GM12892 (cell line): ENCODE measurements around the gene ANKRD60.

Experiments
- DNase-seq: peaks from one replicate; pipeline ENCODE4 v3.0.0; 2011; ENCODE audit not compliant: insufficient read length
- FAIRE-seq: peaks from 2 replicates; lab custom pipeline; 2011; peaks lifted over from hg19 to GRCh38; lab: Jason Lieb, UNC
- POLR2A ChIP-seq: IDR thresholded peaks from 2 replicates; pipeline ENCODE4 v1.6.1; 2011; ENCODE audit warnings: low read depth, low read length, control low read depth
- POLR2AphosphoS5 ChIP-seq: IDR thresholded peaks from 2 replicates; pipeline ENCODE4 v1.6.1; 2011; ENCODE audit warnings: low read depth, low read length, control low read depth
- TAF1 ChIP-seq: IDR thresholded peaks from 2 replicates; pipeline ENCODE4 v1.6.1; 2011; ENCODE audit warnings: low read depth, mild to moderate bottlenecking, control low read depth, low read length, borderline replicate concordance

ANKRD60 gene

GRCh38 chr20:58214310-58214709 lies 14.1 kb downstream of the ANKRD60 start:
- DNase-seq (no peak), FAIRE-seq (no peak)
- TF ChIP-seq POLR2AphosphoS5 (no peak), POLR2A (no peak), TAF1 (no peak)

- no peak for FAIRE-seq
- no peak for DNase-seq
- no peak for TF ChIP-seq TAF1
- TF ChIP-seq POLR2AphosphoS5: no peak
- no peak for TF ChIP-seq POLR2A
These were observed 14.7 kb downstream of the ANKRD60 start for GRCh38 chr20:58213716-58214115.

- DNase-seq (no peak), FAIRE-seq (no peak)
- TF ChIP-seq POLR2A: no peak
- no peak for TF ChIP-seq TAF1
- TF ChIP-seq POLR2AphosphoS5: no peak
These were observed 15.3 kb downstream of the ANKRD60 start for GRCh38 chr20:58213121-58213520.

DNA sequence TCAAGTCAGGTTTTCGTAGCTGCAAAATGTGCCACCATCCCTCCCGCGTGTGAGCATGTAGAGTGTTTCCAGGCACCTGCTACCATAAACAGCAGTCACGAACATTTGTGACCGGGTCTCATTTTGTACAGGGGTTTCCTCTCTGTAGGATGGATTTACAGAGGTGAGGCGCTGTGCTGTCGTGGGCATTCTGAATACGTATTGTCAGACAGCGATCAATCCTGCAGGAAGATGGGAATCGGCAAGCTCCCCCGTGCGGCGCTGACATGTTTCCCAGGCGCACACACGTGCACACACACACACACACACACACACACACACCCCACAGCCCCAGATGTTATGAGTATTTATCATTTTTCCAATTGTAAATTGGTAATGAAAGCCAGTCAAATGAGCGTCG lies 15.8 kb downstream of the ANKRD60 start:
- no peak for TF ChIP-seq TAF1
- no peak for TF ChIP-seq POLR2A
- no peak for TF ChIP-seq POLR2AphosphoS5
- DNase-seq: no peak
- FAIRE-seq: no peak

- no peak for TF ChIP-seq TAF1
- no peak for TF ChIP-seq POLR2A
- TF ChIP-seq POLR2AphosphoS5: no peak
- no peak for FAIRE-seq
- DNase-seq: no peak
These were observed 18.1 kb downstream of the ANKRD60 start for GRCh38 chr20:58210398-58210747.

DNA sequence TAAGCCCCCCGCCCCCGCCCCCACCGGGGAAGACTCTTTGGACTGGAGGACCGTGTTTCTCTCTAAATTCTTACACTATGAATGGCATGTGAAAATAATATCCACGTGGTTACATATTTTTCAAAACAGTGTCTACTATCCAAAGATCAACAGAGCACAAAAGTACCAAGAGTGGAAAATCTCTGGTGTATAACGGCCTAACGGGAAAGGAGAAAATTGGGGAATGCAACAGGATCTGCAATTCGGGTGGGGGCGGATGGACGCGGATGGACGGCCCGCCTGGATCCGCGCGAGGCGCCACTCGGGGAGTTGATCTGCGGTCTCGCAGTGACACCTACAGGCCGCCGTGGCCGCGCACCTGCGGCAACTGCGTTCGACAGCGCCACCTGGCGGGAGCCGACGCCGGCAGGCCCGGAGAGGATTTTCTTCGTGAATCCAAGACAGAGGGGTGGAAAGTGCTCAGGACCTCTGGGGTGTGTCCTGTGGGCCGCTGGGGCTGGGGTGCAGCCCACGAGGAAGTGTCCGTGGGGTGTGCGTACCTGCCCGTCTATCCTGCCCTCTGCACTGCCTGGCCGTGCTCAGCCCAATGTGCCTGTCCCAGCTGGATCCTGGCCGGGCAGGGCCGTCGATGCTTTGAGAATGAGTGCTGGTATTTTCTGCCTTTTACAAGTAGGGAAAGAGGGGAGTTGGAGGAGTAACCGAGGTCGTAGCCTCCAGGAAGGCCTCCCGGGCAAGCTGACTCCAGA lies 18.6 kb downstream of the ANKRD60 start:
- DNase-seq: peak; percentile 95

DNA sequence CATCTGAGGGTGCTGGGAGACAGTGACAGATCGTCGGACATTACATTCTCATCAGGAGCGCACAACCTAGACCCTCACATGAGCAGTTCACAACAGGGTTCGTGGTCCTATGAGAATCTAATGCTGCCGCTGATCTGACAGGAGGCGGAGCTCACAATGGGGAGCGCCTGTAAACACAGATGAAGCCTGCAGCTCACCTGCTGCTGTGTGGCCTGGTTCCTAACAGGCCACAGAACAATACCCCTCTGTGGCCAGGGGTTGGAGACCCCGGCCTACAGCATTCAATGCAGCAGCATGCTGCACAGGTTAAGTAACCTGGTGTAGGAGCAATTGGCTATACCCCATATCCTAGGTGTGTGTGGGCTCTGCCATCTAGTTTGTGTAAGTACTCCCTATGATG lies 19.5 kb downstream of the ANKRD60 start:
- FAIRE-seq: no peak
- TF ChIP-seq POLR2A (no peak), TAF1 (no peak), POLR2AphosphoS5 (no peak)
- DNase-seq: no peak

More for the DNA sequence above, 18.6 kb downstream of the ANKRD60 start:
- peak; percentile 95 for FAIRE-seq
- TF ChIP-seq POLR2A (no peak), TAF1 (no peak), POLR2AphosphoS5 (no peak)

GRCh38 chr20:58205850-58206249 lies 22.6 kb downstream of the ANKRD60 start:
- TF ChIP-seq TAF1 (no peak), POLR2AphosphoS5 (no peak), POLR2A (no peak)
- no peak for FAIRE-seq
- no peak for DNase-seq

DNA sequence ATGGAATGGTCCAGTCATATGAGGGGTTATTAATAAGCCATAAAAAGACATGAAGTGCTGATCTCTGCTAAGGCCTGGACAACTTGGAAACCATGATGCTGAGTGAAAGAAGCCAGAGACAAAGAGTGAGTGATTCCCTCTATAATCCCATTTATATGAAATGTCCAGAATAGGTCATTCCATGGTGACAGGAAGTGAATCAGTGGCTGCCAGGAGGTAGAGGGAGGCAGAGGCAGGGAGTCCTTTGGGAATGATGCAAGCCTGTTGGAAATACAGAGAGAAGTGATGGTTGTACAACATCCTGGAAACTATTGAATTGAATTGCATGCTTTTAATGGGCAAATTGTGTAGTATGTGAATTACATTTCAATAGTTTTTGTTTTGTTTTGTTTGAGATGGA lies 26.4 kb downstream of the ANKRD60 start:
- DNase-seq (no peak), FAIRE-seq (no peak)
- TF ChIP-seq TAF1 (no peak), POLR2A (no peak), POLR2AphosphoS5 (no peak)

DNA sequence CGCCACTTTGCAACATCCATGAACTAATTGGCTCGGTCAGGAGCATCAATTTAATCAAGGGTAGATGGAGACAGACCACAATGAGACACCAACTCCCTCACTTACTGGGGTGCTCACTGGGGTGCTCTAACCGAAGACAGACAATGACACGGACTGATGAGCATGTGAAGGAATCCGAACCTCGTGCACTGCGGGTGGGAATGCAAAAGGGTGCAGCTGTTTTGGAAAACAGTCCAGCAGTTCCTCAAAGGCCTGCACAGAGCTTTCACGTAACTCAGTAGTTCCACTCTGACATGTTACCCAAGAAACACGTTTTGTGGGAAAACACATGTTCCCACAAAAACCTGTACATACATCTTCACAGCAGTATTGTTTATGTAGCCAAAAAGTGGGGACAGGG lies 26.8 kb downstream of the ANKRD60 start:
- no peak for FAIRE-seq
- no peak for DNase-seq
- TF ChIP-seq TAF1 (no peak), POLR2A (no peak), POLR2AphosphoS5 (no peak)

DNA sequence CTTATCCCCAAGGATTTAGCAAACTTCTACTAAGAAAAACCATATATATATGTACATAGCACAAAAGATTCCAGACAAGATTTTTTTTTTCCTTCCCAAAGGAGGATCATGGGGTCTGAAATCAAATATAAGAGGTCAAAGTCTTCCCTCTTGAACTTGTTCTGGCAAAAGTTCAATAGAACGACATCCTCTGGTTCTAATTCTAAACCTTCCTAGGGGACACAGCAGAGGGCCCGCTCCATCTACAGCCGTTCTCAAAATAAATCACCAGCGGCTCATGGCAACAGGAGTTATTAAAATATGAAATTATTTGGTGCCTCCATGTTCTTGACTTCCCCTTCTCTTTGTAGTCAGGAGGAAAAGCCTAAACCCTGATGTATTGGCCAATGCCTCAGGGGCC lies 29.0 kb downstream of the ANKRD60 start:
- TF ChIP-seq POLR2AphosphoS5: no peak
- no peak for TF ChIP-seq POLR2A
- no peak for TF ChIP-seq TAF1
- DNase-seq (no peak), FAIRE-seq (no peak)

DNA sequence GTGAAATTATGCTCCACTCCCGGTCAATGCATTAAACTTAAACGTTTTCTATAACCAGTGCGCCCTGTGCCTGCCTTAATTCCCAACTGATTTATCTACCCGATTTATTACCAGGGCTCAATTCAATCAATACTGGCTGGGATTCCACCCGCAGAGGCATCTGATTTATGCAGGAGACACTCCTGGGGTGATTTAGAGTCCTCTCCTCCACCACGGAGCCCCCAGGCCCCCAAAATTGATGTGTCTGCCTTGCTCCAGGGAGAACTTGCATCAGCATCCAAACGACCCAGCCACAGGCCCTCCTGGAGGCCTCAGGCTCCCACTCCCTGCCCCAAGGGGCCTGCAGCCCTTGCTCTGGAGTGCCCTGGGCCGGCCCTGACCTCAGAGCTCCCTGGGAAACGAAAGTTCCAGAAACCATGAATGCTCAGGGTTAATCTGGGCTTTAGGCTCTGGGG lies 29.5 kb downstream of the ANKRD60 start:
- FAIRE-seq (no peak), DNase-seq (no peak)
- TF ChIP-seq POLR2AphosphoS5: no peak
- TF ChIP-seq POLR2A: no peak
- TF ChIP-seq TAF1: no peak

- TF ChIP-seq POLR2A (no peak), POLR2AphosphoS5 (no peak), TAF1 (no peak)
- no peak for FAIRE-seq
- no peak for DNase-seq
These were observed 30.1 kb downstream of the ANKRD60 start for GRCh38 chr20:58198384-58198783.
